AG10803 (cell line): ENCODE data around the gene WDR91.

Experiments
- DNase-seq: peaks from one replicate; pipeline ENCODE4 v3.0.0; 2010; ENCODE audit warnings: low read depth
- H3K4me3 ChIP-seq: 2 replicates; pipeline ENCODE4 v1.5.1; 2011; ENCODE audit warnings: mild to moderate bottlenecking, low read length, control low read depth
- TF ChIP-seq, protein P1 (sequence below): conservative IDR thresholded peaks from 2 replicates; pipeline ENCODE4 v1.5.1; 2011; ENCODE audit warnings: mild to moderate bottlenecking, low read length, control low read depth, inconsistent platforms

The WDR91 gene

GRCh38 chr7:135159359-135160085 is 51.8 kb downstream of the WDR91 start:
- TF ChIP-seq, protein P1, sequence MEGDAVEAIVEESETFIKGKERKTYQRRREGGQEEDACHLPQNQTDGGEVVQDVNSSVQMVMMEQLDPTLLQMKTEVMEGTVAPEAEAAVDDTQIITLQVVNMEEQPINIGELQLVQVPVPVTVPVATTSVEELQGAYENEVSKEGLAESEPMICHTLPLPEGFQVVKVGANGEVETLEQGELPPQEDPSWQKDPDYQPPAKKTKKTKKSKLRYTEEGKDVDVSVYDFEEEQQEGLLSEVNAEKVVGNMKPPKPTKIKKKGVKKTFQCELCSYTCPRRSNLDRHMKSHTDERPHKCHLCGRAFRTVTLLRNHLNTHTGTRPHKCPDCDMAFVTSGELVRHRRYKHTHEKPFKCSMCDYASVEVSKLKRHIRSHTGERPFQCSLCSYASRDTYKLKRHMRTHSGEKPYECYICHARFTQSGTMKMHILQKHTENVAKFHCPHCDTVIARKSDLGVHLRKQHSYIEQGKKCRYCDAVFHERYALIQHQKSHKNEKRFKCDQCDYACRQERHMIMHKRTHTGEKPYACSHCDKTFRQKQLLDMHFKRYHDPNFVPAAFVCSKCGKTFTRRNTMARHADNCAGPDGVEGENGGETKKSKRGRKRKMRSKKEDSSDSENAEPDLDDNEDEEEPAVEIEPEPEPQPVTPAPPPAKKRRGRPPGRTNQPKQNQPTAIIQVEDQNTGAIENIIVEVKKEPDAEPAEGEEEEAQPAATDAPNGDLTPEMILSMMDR, result no peak
- no peak for DNase-seq
- no peak overlapping the region for H3K4me3 ChIP-seq

- no peak overlapping the region for H3K4me3 ChIP-seq
- TF ChIP-seq, protein P1, result no peak
- DNase-seq, result no peak
Measured at GRCh38 chr7:135158874-135159273, 52.5 kb downstream of the WDR91 start.

GRCh38 chr7:135158141-135158655 is 53.1 kb downstream of the WDR91 start:
- TF ChIP-seq, protein P1, result no peak
- H3K4me3 ChIP-seq, result no peak overlapping the region

GRCh38 chr7:135156290-135156689 is 55.0 kb downstream of the WDR91 start:
- TF ChIP-seq, protein P1, result no peak

More at GRCh38 chr7:135158141-135158655, 53.1 kb downstream of the WDR91 start:
- no peak for DNase-seq

DNA sequence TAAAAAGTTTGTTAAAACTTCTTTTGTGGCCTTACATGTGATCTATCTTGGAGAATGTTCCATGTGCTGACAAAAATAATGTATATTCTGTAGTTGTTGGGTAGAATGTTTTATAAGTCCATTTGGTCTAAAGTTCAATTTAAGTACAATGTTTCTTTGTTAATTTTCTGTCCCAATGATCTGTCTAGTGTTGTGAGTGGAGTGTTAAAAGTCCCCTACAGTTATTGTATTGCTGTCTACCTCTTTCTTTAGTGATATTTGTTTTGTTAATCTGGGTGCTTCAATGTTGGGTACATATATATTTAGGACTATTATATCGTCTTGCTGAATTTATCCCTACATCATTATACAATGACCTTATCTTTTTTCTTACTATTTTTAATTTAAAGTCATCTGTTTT is 56.6 kb downstream of the WDR91 start:
- TF ChIP-seq, protein P1, result no peak
- DNase-seq, result no peak
- H3K4me3 ChIP-seq, result no peak overlapping the region

More at GRCh38 chr7:135156290-135156689, 55.0 kb downstream of the WDR91 start:
- DNase-seq, result no peak
- H3K4me3 ChIP-seq, result no peak overlapping the region

DNA sequence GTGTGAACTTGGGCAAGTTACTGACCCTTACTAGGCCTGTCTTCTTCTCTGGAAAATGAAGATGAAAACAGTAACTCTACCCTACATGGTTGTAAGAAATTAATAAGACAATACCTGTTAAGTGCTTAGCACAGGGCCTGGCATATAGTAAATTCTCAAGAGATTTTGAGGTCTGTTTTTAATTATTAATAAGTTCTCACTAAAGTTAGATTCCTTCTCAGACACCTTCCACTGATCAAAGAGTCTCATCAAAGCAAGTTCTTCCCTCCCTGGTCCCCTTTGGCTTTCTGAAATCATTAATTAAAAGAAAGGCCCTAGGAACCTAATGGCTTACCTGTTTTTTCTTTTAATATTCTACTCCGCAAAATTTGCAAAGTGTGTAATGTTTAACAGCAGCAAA is 58.9 kb downstream of the WDR91 start:
- no peak for DNase-seq
- H3K4me3 ChIP-seq, result no peak overlapping the region
- TF ChIP-seq, protein P1, result no peak

DNA sequence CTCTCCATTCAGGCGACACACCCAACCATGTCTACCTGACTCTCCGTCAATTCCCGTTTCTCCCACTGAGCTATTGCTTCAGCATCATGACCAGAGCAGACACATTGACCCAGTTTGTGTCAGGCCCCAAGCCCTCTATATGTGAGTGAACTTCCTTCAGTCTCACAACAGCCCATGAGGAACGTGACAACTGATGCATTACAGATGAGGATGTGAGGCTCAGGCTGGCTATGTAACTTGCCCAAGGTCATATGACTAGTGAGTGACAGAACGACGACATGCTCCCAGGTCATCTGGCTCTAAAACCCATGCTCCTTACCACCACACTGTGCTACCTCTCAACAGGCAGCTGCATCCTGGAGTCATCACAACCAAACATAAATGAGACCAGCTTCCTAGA is 59.8 kb downstream of the WDR91 start:
- H3K4me3 ChIP-seq, result no peak overlapping the region
- TF ChIP-seq, protein P1, result no peak
- DNase-seq, result no peak
